ENCODE data around the gene MDP1. TPM values are rescaled to one million over a fixed set of nuclear protein-coding genes. Genes with fewer than 3 reads are reported as not detected.
"Not testable (repeated sequence)": the region's sequence is repeated elsewhere in the genome, so short reads cannot be mapped to it uniquely, and the experiment has no call there.

MDP1 gene
- total RNA-seq, 3 donors from 2014 or later (not counting 1 experiment from before 2014, with no cell fraction given), result 4.0 to 6.1 (median 5.5) TPM

DNA sequence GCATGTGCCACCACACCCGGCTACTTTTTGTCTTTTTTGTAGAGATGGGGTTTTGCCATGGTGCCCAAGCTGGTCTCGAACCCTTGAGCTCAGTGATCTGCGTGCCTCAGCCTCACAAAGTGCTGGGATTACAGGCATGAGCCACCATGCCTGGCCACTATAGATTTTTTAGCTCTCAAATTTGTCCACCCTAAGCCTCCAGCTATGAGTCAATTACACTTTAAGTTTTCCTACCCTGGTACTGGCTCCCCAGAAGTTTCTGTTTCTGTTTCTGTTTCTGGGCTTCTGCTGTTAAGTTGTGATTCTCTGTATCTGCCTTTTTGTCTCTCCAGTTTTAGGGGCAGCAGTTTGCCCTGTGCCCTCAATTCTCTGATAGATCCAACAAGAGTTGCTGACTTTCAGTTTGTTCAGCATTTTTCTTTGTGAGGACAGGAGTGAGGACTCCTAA lies 30.9 kb upstream of the MDP1 start:
- H3K4me1 Mint-ChIP-seq, result peaks cover 37 to 38% of the 10 kb centered on the region in 2 donors
- H3K27ac ChIP-seq (ENCODE audit: low read length), result peak overlapping the region; percentile 86
- H3K36me3 Mint-ChIP-seq, result no peaks in the 10 kb centered on the region
- H3K9me3 ChIP-seq (ENCODE audit: control insufficient read depth, insufficient read depth, low read length), result no peaks in the 10 kb centered on the region
- no peaks in the 10 kb centered on the region for H3K27me3 Mint-ChIP-seq (ENCODE audit: low read depth in 2 of 2)
- H3K27me3 ChIP-seq (ENCODE audit: control insufficient read depth, insufficient read depth, low read length), result no peaks in the 10 kb centered on the region
- DNase-seq (peak in 1 of 2 donors; percentile 65), ATAC-seq (peak in 1 of 3 donors; percentile 13)
- peaks cover 27% of the 10 kb centered on the region for H3K4me1 ChIP-seq (ENCODE audit: control insufficient read depth, insufficient read depth, low read length)
- 55% methylated on average over 3 of the region's 3 CpGs for WGBS (ENCODE audit: insufficient coverage)
- TF ChIP-seq, protein P1, sequence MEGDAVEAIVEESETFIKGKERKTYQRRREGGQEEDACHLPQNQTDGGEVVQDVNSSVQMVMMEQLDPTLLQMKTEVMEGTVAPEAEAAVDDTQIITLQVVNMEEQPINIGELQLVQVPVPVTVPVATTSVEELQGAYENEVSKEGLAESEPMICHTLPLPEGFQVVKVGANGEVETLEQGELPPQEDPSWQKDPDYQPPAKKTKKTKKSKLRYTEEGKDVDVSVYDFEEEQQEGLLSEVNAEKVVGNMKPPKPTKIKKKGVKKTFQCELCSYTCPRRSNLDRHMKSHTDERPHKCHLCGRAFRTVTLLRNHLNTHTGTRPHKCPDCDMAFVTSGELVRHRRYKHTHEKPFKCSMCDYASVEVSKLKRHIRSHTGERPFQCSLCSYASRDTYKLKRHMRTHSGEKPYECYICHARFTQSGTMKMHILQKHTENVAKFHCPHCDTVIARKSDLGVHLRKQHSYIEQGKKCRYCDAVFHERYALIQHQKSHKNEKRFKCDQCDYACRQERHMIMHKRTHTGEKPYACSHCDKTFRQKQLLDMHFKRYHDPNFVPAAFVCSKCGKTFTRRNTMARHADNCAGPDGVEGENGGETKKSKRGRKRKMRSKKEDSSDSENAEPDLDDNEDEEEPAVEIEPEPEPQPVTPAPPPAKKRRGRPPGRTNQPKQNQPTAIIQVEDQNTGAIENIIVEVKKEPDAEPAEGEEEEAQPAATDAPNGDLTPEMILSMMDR (IDR thresholded peaks at IDR 0.05), result no peak
- H3K27ac Mint-ChIP-seq, result peak overlapping the region; percentile 86 to 91
- intact Hi-C loops (cut with micrococcal nuclease), result loop anchor here (10.0 kb wide), 1 partner anchor 188 kb away; no protein-coding TSS in a partner anchor
- H3K9me3 Mint-ChIP-seq, result no peaks in the 10 kb centered on the region
- no peaks in the 10 kb centered on the region for H3K36me3 ChIP-seq (ENCODE audit: control insufficient read depth, insufficient read depth, low read length)
- H3K4me3 ChIP-seq (ENCODE audit: low read length), result no peak overlapping the region
- peak overlapping the region; percentile 72 for H3K4me3 Mint-ChIP-seq

DNA sequence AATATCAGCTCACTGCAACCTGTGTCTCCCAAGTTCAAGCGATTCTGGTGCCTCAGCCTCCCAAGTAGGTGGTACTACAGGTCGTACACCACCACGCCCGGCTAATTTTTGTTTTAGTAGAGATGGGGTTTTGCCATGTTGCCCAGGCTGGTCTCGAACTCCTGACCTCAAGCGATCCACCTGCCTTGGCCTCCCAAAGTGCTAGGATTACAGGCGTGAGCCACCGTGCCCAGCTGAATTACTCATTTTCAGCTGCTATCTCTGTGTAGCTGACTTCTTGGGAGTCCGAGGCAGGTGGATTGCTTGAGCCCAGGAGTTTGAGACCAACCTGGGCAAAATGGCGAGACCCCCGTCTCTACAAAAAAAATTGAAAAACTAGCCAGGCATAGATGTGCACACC lies 29.5 kb upstream of the MDP1 start:
- H3K27me3 ChIP-seq (ENCODE audit: control insufficient read depth, insufficient read depth, low read length); H3K27me3 Mint-ChIP-seq (ENCODE audit: low read depth in 2 of 2); H3K4me3 Mint-ChIP-seq; H3K9me3 Mint-ChIP-seq; ATAC-seq; H3K4me3 ChIP-seq (ENCODE audit: low read length); H3K9me3 ChIP-seq (ENCODE audit: control insufficient read depth, insufficient read depth, low read length); DNase-seq; H3K36me3 ChIP-seq (ENCODE audit: control insufficient read depth, insufficient read depth, low read length); H3K27ac ChIP-seq (ENCODE audit: low read length); H3K36me3 Mint-ChIP-seq: not testable (repeated sequence)
- Mint-ChIP-seq H3K27ac (peak overlapping the region in 1 of 2 donors; percentile 80), H3K4me1 (peaks cover 41 to 45% of the 10 kb centered on the region in 2 donors)
- intact Hi-C loops (cut with micrococcal nuclease), result loop anchor here (10.0 kb wide), 1 partner anchor 189 kb away; no protein-coding TSS in a partner anchor
- peaks cover 41% of the 10 kb centered on the region for H3K4me1 ChIP-seq (ENCODE audit: control insufficient read depth, insufficient read depth, low read length)
- WGBS (ENCODE audit: insufficient coverage), result 96% methylated on average over 11 of the region's 11 CpGs

DNA sequence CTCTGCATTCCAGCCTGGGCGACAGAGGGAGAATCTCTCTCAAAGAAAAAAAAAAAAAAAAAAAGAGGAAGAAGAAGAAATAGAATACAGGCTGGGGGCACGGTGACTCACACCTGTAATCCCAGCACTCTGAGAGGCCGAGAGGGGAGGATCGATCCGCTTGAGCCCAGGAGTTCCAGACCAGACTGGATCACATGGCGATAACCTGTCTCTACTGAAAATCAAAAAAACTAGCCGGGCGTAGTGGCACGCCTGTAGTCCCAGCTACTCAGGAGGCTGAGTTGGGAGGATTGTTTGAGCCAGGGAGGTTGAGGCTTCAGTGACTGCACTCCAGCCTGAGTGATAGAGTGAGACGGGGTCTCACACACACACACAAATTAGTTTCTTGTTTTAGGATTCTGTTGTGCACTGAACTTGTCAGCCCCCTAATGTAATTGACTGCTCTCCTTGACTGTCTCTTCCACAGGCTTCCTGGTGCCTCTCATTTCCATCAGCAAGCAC lies 27.5 kb upstream of the MDP1 start:
- 45% methylated on average over 9 of the region's 10 CpGs for WGBS (ENCODE audit: insufficient coverage)
- H3K36me3 ChIP-seq (ENCODE audit: control insufficient read depth, insufficient read depth, low read length), result peaks cover 27% of the 10 kb centered on the region
- H3K4me1 ChIP-seq (ENCODE audit: control insufficient read depth, insufficient read depth, low read length), result peaks cover 46% of the 10 kb centered on the region
- Mint-ChIP-seq H3K36me3 (no peaks in the 10 kb centered on the region), H3K9me3 (no peaks in the 10 kb centered on the region), H3K27ac (peak overlapping the region; percentile 100), H3K4me1 (peaks cover 61 to 65% of the 10 kb centered on the region in 2 donors), H3K4me3 (peak overlapping the region; percentile 98), H3K27me3 (ENCODE audit: low read depth in 2 of 2) (no peaks in the 10 kb centered on the region)
- H3K4me3 ChIP-seq (ENCODE audit: low read length), result peak overlapping the region; percentile 74
- no peaks in the 10 kb centered on the region for H3K27me3 ChIP-seq (ENCODE audit: control insufficient read depth, insufficient read depth, low read length)
- no peak for DNase-seq
- no peak for ATAC-seq
- TF ChIP-seq, protein P1 (IDR thresholded peaks at IDR 0.05), result no peak
- H3K27ac ChIP-seq (ENCODE audit: low read length), result peak overlapping the region; percentile 97
- H3K9me3 ChIP-seq (ENCODE audit: control insufficient read depth, insufficient read depth, low read length), result no peaks in the 10 kb centered on the region
- intact Hi-C loops (cut with micrococcal nuclease), result loop anchor here (1.0 to 10.0 kb wide), 5 partner anchors 56 to 449 kb away; partner anchors contain the start of genes DHRS1, LTB4R, LTB4R2 and NOP9

DNA sequence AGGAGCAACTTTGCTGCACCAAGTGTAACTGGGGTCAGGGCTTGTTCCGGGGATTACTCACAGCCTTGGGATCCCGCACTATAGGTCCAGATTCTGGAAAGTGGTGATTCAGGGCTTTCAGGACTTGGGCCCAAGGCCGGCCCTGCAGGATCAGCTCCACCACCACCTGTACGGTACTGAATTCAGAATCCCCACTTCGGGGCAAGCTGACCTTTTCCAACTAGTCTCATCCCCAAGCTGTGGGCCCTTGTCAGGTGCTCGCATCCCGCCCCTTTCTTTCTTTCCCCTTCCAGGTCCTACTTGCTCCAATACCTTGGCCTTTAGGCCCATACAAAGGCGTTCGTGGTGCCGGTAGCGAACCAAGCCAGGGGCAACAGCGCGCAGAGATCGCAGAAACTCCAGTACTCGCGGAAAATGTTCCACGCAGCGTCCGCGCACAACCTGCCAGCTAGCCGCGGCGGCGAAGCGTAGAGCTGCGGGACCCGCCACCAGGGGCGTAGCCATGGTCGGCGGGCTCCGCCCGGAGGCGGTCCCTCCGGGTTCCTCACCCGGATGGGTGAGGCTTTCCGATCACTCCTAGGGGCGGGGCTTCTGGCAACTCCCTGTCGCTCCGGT lies 26.1 kb upstream of the MDP1 start:
- H3K4me3 ChIP-seq (ENCODE audit: low read length), result peak overlapping the region; percentile 74
- 3% methylated on average over 39 of the region's 39 CpGs for WGBS (ENCODE audit: insufficient coverage)
- Mint-ChIP-seq H3K36me3 (peaks cover 13% of the 10 kb centered on the region), H3K27me3 (ENCODE audit: low read depth in 2 of 2) (no peaks in the 10 kb centered on the region), H3K4me3 (peak overlapping the region; percentile 98), H3K9me3 (no peaks in the 10 kb centered on the region), H3K27ac (peak overlapping the region; percentile 100), H3K4me1 (peaks cover 61 to 71% of the 10 kb centered on the region in 2 donors)
- intact Hi-C loops (cut with micrococcal nuclease), result loop anchor here (1.0 to 10.0 kb wide), 7 partner anchors 10 to 451 kb away; partner anchors contain the start of genes DCAF11, GMPR2, LTB4R and LTB4R2
- peak; percentile 92 to 97 for DNase-seq
- peaks cover 41% of the 10 kb centered on the region for H3K36me3 ChIP-seq (ENCODE audit: control insufficient read depth, insufficient read depth, low read length)
- TF ChIP-seq, protein P1 (IDR thresholded peaks at IDR 0.05), result peak; percentile 39
- peaks cover 41% of the 10 kb centered on the region for H3K4me1 ChIP-seq (ENCODE audit: control insufficient read depth, insufficient read depth, low read length)
- no peaks in the 10 kb centered on the region for H3K27me3 ChIP-seq (ENCODE audit: control insufficient read depth, insufficient read depth, low read length)
- peak; percentile 79 to 92 (median 79) for ATAC-seq
- H3K9me3 ChIP-seq (ENCODE audit: control insufficient read depth, insufficient read depth, low read length), result no peaks in the 10 kb centered on the region
- H3K27ac ChIP-seq (ENCODE audit: low read length), result peak overlapping the region; percentile 97

Measured in natural killer cell (primary cell).